ENCODE data around the gene ADD3. TPM values are rescaled to one million over a fixed set of nuclear protein-coding genes. Genes with fewer than 3 reads are reported as not detected.

ADD3 gene
- total RNA-seq, 6 experiments from 2014 or later = 11.7 to 71.3 (median 16.2) TPM

DNA sequence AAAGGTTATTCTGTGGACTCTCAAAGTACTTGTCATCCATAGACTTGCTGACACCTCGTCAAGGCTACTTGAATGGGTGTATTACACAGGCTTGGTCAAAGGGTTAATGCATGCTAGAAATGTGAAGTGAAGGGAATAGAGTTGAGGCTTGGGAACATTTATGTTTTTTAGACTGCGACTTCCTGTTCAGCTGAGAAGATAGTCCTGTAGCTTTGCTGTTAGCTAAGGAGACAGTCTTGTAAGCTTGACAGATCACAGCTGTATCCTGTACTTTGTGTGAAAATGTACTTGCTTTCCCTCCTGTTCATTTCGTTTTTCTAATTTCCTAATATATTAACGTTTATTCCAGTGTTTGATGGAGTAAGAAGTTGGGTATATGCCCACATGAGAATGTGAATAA lies 52.1 kb downstream of the ADD3 start:
- no peak overlapping the region for H3K27ac ChIP-seq
- no peak overlapping the region for H3K4me3 ChIP-seq
- H3K9me3 ChIP-seq = no peaks in the 10 kb centered on the region
- 45% methylated on average over 4 of the region's 4 CpGs for WGBS (ENCODE audit: insufficient coverage, low coverage, low lambda C conversion rate, missing lambda C conversion rate)
- TF ChIP-seq POLR2A (IDR thresholded peaks at IDR 0.05) = no peak
- TF ChIP-seq, protein P1, sequence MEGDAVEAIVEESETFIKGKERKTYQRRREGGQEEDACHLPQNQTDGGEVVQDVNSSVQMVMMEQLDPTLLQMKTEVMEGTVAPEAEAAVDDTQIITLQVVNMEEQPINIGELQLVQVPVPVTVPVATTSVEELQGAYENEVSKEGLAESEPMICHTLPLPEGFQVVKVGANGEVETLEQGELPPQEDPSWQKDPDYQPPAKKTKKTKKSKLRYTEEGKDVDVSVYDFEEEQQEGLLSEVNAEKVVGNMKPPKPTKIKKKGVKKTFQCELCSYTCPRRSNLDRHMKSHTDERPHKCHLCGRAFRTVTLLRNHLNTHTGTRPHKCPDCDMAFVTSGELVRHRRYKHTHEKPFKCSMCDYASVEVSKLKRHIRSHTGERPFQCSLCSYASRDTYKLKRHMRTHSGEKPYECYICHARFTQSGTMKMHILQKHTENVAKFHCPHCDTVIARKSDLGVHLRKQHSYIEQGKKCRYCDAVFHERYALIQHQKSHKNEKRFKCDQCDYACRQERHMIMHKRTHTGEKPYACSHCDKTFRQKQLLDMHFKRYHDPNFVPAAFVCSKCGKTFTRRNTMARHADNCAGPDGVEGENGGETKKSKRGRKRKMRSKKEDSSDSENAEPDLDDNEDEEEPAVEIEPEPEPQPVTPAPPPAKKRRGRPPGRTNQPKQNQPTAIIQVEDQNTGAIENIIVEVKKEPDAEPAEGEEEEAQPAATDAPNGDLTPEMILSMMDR (IDR thresholded peaks at IDR 0.05) = no peak
- no peaks in the 10 kb centered on the region for H3K36me3 ChIP-seq
- H3K27me3 ChIP-seq = no peaks in the 10 kb centered on the region
- peaks cover 0 to 14% (median 0%) of the 10 kb centered on the region in 4 donors for H3K4me1 ChIP-seq
- DNase-seq (no peak), ATAC-seq (peak in 3 of 4 donors; percentile 23 to 43 (median 36))
- intact Hi-C loops (cut with DNase I) = no loop called here

- DNase-seq (no peak), ATAC-seq (no peak)
- Histone ChIP-seq H3K27ac (no peak overlapping the region), H3K4me3 (no peak overlapping the region), H3K36me3 (no peaks in the 10 kb centered on the region), H3K27me3 (no peaks in the 10 kb centered on the region), H3K4me1 (no peaks in the 10 kb centered on the region), H3K9me3 (no peaks in the 10 kb centered on the region)
- WGBS (ENCODE audit: insufficient coverage, low coverage, low lambda C conversion rate, missing lambda C conversion rate) = 92% methylated on average over 2 of the region's 3 CpGs
- intact Hi-C loops (cut with DNase I) = no loop called here
- TF ChIP-seq, protein P1 (IDR thresholded peaks at IDR 0.05) = no peak
- TF ChIP-seq POLR2A (IDR thresholded peaks at IDR 0.05) = no peak
Measured at GRCh38 chr10:110061687-110062086, 53.9 kb downstream of the ADD3 start.

DNA sequence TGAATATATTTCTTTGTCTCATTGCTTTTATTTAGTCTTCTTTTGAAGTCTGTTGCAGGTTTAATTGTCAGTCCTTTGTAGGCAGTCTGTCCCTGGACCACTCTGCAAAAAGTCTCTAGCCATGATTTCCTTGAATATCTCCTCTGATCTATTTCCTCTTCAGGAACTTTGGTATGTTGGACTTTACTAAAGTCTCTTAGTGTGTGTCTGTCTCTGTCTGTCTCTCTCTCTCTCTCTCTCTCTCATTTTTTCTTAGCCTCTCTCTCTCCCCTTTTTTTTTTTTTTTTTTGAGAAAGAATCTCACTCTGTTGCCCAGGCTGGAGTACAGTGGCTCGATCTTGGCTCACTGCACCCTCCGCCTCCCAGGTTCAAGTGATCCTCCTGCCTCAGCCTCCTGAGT lies 57.5 kb downstream of the ADD3 start:
- H3K27ac ChIP-seq = no peak overlapping the region
- DNase-seq (no peak), ATAC-seq (no peak)
- no peak for TF ChIP-seq POLR2A (IDR thresholded peaks at IDR 0.05)
- TF ChIP-seq, protein P1 (IDR thresholded peaks at IDR 0.05) = no peak
- intact Hi-C loops (cut with DNase I) = no loop called here
- H3K4me1 ChIP-seq = no peaks in the 10 kb centered on the region
- WGBS (ENCODE audit: insufficient coverage, low coverage, low lambda C conversion rate, missing lambda C conversion rate) = no CpG with 5 or more reads among the region's 2 CpGs
- H3K27me3 ChIP-seq = no peaks in the 10 kb centered on the region
- no peaks in the 10 kb centered on the region for H3K36me3 ChIP-seq
- no peak overlapping the region for H3K4me3 ChIP-seq
- H3K9me3 ChIP-seq = no peaks in the 10 kb centered on the region

GRCh38 chr10:110067960-110068770 lies 60.4 kb downstream of the ADD3 start:
- intact Hi-C loops (cut with DNase I) = no loop called here
- Histone ChIP-seq H3K27ac (peak overlapping the region in 1 of 3 donors; percentile 13), H3K4me3 (no peak overlapping the region), H3K9me3 (no peaks in the 10 kb centered on the region), H3K27me3 (no peaks in the 10 kb centered on the region), H3K36me3 (no peaks in the 10 kb centered on the region), H3K4me1 (no peaks in the 10 kb centered on the region)
- TF ChIP-seq, protein P1 (IDR thresholded peaks at IDR 0.05) = no peak
- TF ChIP-seq POLR2A (IDR thresholded peaks at IDR 0.05) = no peak
- peak; percentile 40 to 65 (median 58) for ATAC-seq
- WGBS (ENCODE audit: insufficient coverage, low coverage, low lambda C conversion rate, missing lambda C conversion rate) = 33% methylated on average over 4 of the region's 5 CpGs
- DNase-seq = no peak

Measured in right lobe of liver (tissue), 6 donors.